Measurements from ENCODE around the gene PYCARD. TPM values are rescaled to one million over a fixed set of nuclear protein-coding genes. Genes with fewer than 3 reads are reported as not detected.

PYCARD gene
- polyA plus RNA-seq, 3 donors = 10.3 to 13.1 (median 12.4) TPM

- DNase-seq = no peak
Observed at GRCh38 chr16:31193874-31194273, 8.7 kb downstream of the PYCARD start.

GRCh38 chr16:31192856-31193642 is 9.5 kb downstream of the PYCARD start:
- no peak for DNase-seq

GRCh38 chr16:31191697-31192428 is 10.7 kb downstream of the PYCARD start:
- DNase-seq = no peak

GRCh38 chr16:31190818-31191444 is 11.6 kb downstream of the PYCARD start:
- DNase-seq = no peak

- no peak for DNase-seq
Observed at GRCh38 chr16:31190061-31190460, 12.5 kb downstream of the PYCARD start.

- DNase-seq = no peak
Observed at GRCh38 chr16:31189412-31189778, 13.2 kb downstream of the PYCARD start.

- DNase-seq = no peak
Observed at GRCh38 chr16:31188450-31189411, 13.8 kb downstream of the PYCARD start.

- DNase-seq = no peak
Observed at GRCh38 chr16:31187808-31188189, 14.8 kb downstream of the PYCARD start.

GRCh38 chr16:31186930-31187807 is 15.4 kb downstream of the PYCARD start:
- no peak for DNase-seq

- no peak for DNase-seq
Observed at GRCh38 chr16:31186176-31186575, 16.4 kb downstream of the PYCARD start.

- DNase-seq = no peak
Observed at GRCh38 chr16:31185339-31185738, 17.2 kb downstream of the PYCARD start.

GRCh38 chr16:31184888-31185287 is 17.7 kb downstream of the PYCARD start:
- no peak for DNase-seq

- DNase-seq = no peak
Observed at GRCh38 chr16:31183432-31184428, 18.8 kb downstream of the PYCARD start.

- DNase-seq = no peak
Observed at GRCh38 chr16:31182391-31182790, 20.2 kb downstream of the PYCARD start.

- DNase-seq = no peak
Observed at GRCh38 chr16:31181102-31181830, 21.3 kb downstream of the PYCARD start.

GRCh38 chr16:31179747-31180459 is 22.7 kb downstream of the PYCARD start, which contains the start of gene FUS:
Gene FUS, plus strand, starts transcription at chr16:31180139. Its CDS starts 76 bp downstream, at chr16:31180215.
- DNase-seq = peak; percentile 89

GRCh38 chr16:31179219-31179746 is 23.3 kb downstream of the PYCARD start:
- DNase-seq = no peak

- no peak for DNase-seq
Observed at GRCh38 chr16:31177136-31177535, 25.4 kb downstream of the PYCARD start.
